HepG2 (cell line): ENCODE data around the gene SYDE1. TPM values are rescaled to one million over a fixed set of nuclear protein-coding genes. Genes with fewer than 3 reads are reported as not detected.

ENCODE experiments used
- ATAC-seq: fragments of 200-7000 bp; cut with Tn5 transposase; 3 replicates; pipeline ENCODE4 v1.9.1; 2020; ENCODE audit warnings: mild to moderate bottlenecking, moderate library complexity
- BruUV-seq: library from RNA; stranded (reverse); fragments of 400-500 nt; replicated peaks from 2 replicates; lab custom pipeline; 2021; lab: Mats Ljungman, UMichigan
- CTCF ChIA-PET: fragments of 300-600 bp; formaldehyde crosslinking; extraction: SDS; loops from one replicate; lab custom pipeline; 2021; ENCODE audit warnings: low total read pairs, inconsistent platforms, low intra/inter-chr PET ratio; lab: Yijun Ruan, JAX
- POLR2A ChIA-PET: fragments of 350-600 bp; sonication (Branson Sonifier 250); formaldehyde crosslinking; loops from one replicate; lab custom pipeline; 2020; ENCODE audit warnings: antibody characterized with exemption, inconsistent platforms; lab: Yijun Ruan, JAX
- DNase-seq: peaks from one replicate; pipeline ENCODE4 v3.0.0-alpha.2; 2015; ENCODE audit warnings: low spot score
- FAIRE-seq: peaks from 3 replicates; lab custom pipeline; 2011; peaks lifted over from hg19 to GRCh38; lab: Jason Lieb, UNC
- H2AFZ ChIP-seq: one replicate; pipeline ENCODE4 v1.6.1; 2011; ENCODE audit warnings: low read length, inconsistent platforms
- H3K27ac ChIP-seq: fragments of 300-600 bp; 3 replicates; pipeline ENCODE4 v1.8.0; 2011; ENCODE audit warnings: mixed run types, mild to moderate bottlenecking, mixed read lengths, low read length, inconsistent platforms; ENCODE audit not compliant: insufficient read depth; ENCODE audit errors: extremely low read length
- H3K27me3 ChIP-seq, 2 experiments: fragments of 200-600 bp in 1 of 2; 2 replicates in 1 of 2; 3 replicates in 1 of 2; pipeline versions ENCODE4 v1.6.0 to v1.8.0; 2011; ENCODE audit warnings: low read length in 2 of 2, mild to moderate bottlenecking in 2 of 2, moderate library complexity in 2 of 2, inconsistent platforms in 1 of 2; ENCODE audit not compliant: insufficient read depth in 2 of 2, control insufficient read depth in 1 of 2
- H3K36me3 ChIP-seq, 2 experiments: fragments of 200-600 bp in 1 of 2; replicated peaks in 1 of 2; 2 replicates in 1 of 2; 3 replicates in 1 of 2; pipeline versions ENCODE4 v1.5.1 to v1.8.0; 2011; ENCODE audit warnings: low read length in 2 of 2, inconsistent platforms in 1 of 2; ENCODE audit not compliant: insufficient read depth in 2 of 2, control insufficient read depth in 1 of 2
- H3K4me1 ChIP-seq: 2 replicates; pipeline ENCODE4 v1.5.1; 2012; ENCODE audit warnings: low read length, inconsistent platforms; ENCODE audit not compliant: insufficient read depth
- H3K4me2 ChIP-seq: 2 replicates; pipeline ENCODE4 v1.6.0; 2011; ENCODE audit warnings: low read depth, low read length, inconsistent platforms
- H3K4me3 ChIP-seq, 3 experiments: fragments of 200-600 bp in 1 of 3; sonication (generic), shearing (Covaris generic) in 1 of 3; replicated peaks in 1 of 3; 2 replicates each; pipeline ENCODE4 v1.5.1; 2011 to 2016; ENCODE audit warnings: low read length in 3 of 3, inconsistent platforms in 2 of 3, low read depth in 2 of 3, mild to moderate bottlenecking in 2 of 3, control low read depth in 1 of 3, mixed read lengths in 1 of 3; ENCODE audit not compliant: insufficient read depth in 1 of 3
- H3K79me2 ChIP-seq: one replicate; pipeline ENCODE4 v1.6.1; 2011; ENCODE audit warnings: low read length, inconsistent platforms; ENCODE audit not compliant: insufficient read depth
- H3K9ac ChIP-seq: 2 replicates; pipeline ENCODE4 v1.6.0; 2011; ENCODE audit warnings: mild to moderate bottlenecking, low read depth, low read length, inconsistent platforms; ENCODE audit not compliant: insufficient read depth
- H3K9me3 ChIP-seq: 2 replicates; pipeline ENCODE4 v1.5.1; 2012; ENCODE audit warnings: mild to moderate bottlenecking, low read length
- H4K20me1 ChIP-seq: 2 replicates; pipeline ENCODE4 v1.6.0; 2011; ENCODE audit warnings: inconsistent platforms, mild to moderate bottlenecking, low read length, moderate library complexity; ENCODE audit not compliant: insufficient read depth
- ATRX ChIP-seq: sonication (generic); formaldehyde crosslinking; IDR thresholded peaks from 2 replicates; pipeline ENCODE4 v1.4.0; 2020; ENCODE audit warnings: missing genetic modification reagents, borderline replicate concordance
- CEBPB ChIP-seq: IDR thresholded peaks from 2 replicates; pipeline ENCODE4 v1.6.1; 2011; ENCODE audit warnings: low read depth, low read length, improper control_type of control experiment, borderline replicate concordance
- HIVEP1 ChIP-seq: sonication (generic); formaldehyde crosslinking; IDR thresholded peaks from 2 replicates; pipeline ENCODE4 v1.4.0; 2020; ENCODE audit warnings: mild to moderate bottlenecking, missing genetic modification reagents
- KDM3A ChIP-seq: IDR thresholded peaks from 2 replicates; pipeline ENCODE4 v1.6.1; 2018; ENCODE audit warnings: low read depth, missing compliant biosample characterization
- NR2F1 ChIP-seq, 2 experiments: fragments of 450-650 bp in 1 of 2; formaldehyde crosslinking in 1 of 2; IDR thresholded peaks; 2 replicates each; pipeline versions ENCODE4 v1.5.0 to v1.6.1; 2016 to 2020; ENCODE audit warnings: mild to moderate bottlenecking in 1 of 2, missing compliant biosample characterization in 1 of 2, missing genetic modification reagents in 1 of 2, moderate library complexity in 1 of 2
- SNRNP70 ChIP-seq: fragments of 200-400 bp; formaldehyde crosslinking; IDR thresholded peaks from 2 replicates; pipeline ENCODE4 v1.6.1; 2017; ENCODE audit warnings: mild to moderate bottlenecking, low read depth, low read length, moderate library complexity
- TFE3 ChIP-seq: IDR thresholded peaks from 2 replicates; pipeline ENCODE4 v1.6.1; 2016
- ZNF569 ChIP-seq: sonication (generic); formaldehyde crosslinking; IDR thresholded peaks from 2 replicates; pipeline ENCODE4 v1.5.0; 2020; ENCODE audit warnings: mild to moderate bottlenecking, missing genetic modification reagents, moderate library complexity, borderline replicate concordance
- ZNF607 ChIP-seq: sonication (generic); formaldehyde crosslinking; IDR thresholded peaks from 2 replicates; pipeline ENCODE4 v1.5.1; 2020; ENCODE audit warnings: missing genetic modification reagents, mild to moderate bottlenecking, borderline replicate concordance
- ZNF784 ChIP-seq: sonication (generic); formaldehyde crosslinking; IDR thresholded peaks from 2 replicates; pipeline ENCODE4 v1.5.1; 2020; ENCODE audit warnings: missing genetic modification reagents, mild to moderate bottlenecking, borderline replicate concordance
- WGBS: methylation state at CpG from one replicate; pipeline ENCODE4 v1.1.6; 2017; ENCODE audit warnings: low lambda C conversion rate; 5-methylcytosine and 5-hydroxymethylcytosine counted together
- in situ Hi-C: cut with HindIII; loops from 2 replicates; pipeline ENCODE4 v1.10.0; 2017; ENCODE audit warnings: low pct_unique_long_range_greater_than_20kb; ENCODE audit not compliant: extremely low pct_ligation_motif_present
- intact Hi-C: fragments of 100-400 bp; cut with micrococcal nuclease; formaldehyde crosslinking; loops from one replicate; pipeline ENCODE4 v1.10.0; 2022; ENCODE audit not compliant: unreplicated experiment
- polyA plus RNA-seq, 8 experiments: library from polyadenylated mRNA; depleted of rRNA in 3 of 8; stranded (reverse) in 7 of 8; unstranded in 1 of 8; fragments of >200 nt; fragmentation: Illumina TruSeq in 4 of 8; extraction: Trizol in 4 of 8; gene quantifications; 2 replicates each; pipeline versions ENCODE4 v1.2.1 to v1.2.3, GENCODE V29; 2011 to 2016; ENCODE audit warnings: low read depth in 4 of 8, missing spikeins in 1 of 8, mixed read lengths in 1 of 8; ENCODE audit not compliant: insufficient read depth in 1 of 8
- total RNA-seq, 5 experiments: library from RNA; depleted of rRNA; stranded (reverse); fragments of >200 nt; fragmentation: Illumina TruSeq; extraction: Trizol; gene quantifications; 2 replicates each; pipeline ENCODE4 v1.2.3, GENCODE V29; 2016; ENCODE audit warnings: low read depth in 1 of 5

The SYDE1 gene
- total and polyA plus RNA-seq, 2 of the 13 experiments (the other 11 are each of a cell fraction or from before 2014, with no cell fraction given) = 4.3 to 13.6 TPM

GRCh38 chr19:15147090-15147489 lies 39.9 kb downstream of the SYDE1 start:
- ChIA-PET CTCF (no interaction called here), POLR2A (no interaction called here)
- no peak overlapping the region for H3K27ac ChIP-seq
- H3K4me2 ChIP-seq = no peak overlapping the region
- no peaks in the 10 kb centered on the region for H3K79me2 ChIP-seq
- H4K20me1 ChIP-seq = no peaks in the 10 kb centered on the region
- no peak for ATAC-seq
- H3K27me3 ChIP-seq = peaks cover 0 to 4% of the 10 kb centered on the region in 2 experiments; a peak in 1 of 5 replicates
- no peaks in the 10 kb centered on the region for H3K9me3 ChIP-seq
- BruUV-seq = no TSS peak
- no peak for FAIRE-seq
- no peak overlapping the region for H3K9ac ChIP-seq
- intact Hi-C loops = no loop called here
- H3K36me3 ChIP-seq = no peaks in the 10 kb centered on the region
- no peak overlapping the region for H3K4me3 ChIP-seq
- TF ChIP-seq ZNF569 (CRISPR knock-in tag) (no peak), TFE3 (CRISPR knock-in tag) (no peak), SNRNP70 (no peak), ZNF607 (CRISPR knock-in tag) (no peak), KDM3A (CRISPR knock-in tag) (no peak), NR2F1 (CRISPR knock-in tag; IDR thresholded peaks at IDR 0.05) (no peak), HIVEP1 (CRISPR knock-in tag) (no peak), CEBPB (no peak), ZNF784 (CRISPR knock-in tag) (no peak), ATRX (CRISPR knock-in tag) (no peak)
- no peak for DNase-seq
- no peak overlapping the region for H2AFZ ChIP-seq
- no peaks in the 10 kb centered on the region for H3K4me1 ChIP-seq
- in situ Hi-C loops = no loop called here
- 5% methylated on average over 1 of the region's 1 CpG for WGBS
